Astrocyte (in vitro differentiated cells and primary cell): Measurements from ENCODE around the gene GALNT2. TPM values are rescaled to one million over a fixed set of nuclear protein-coding genes. Genes with fewer than 3 reads are reported as not detected.
A peak's percentile ranks its signal among the peaks of the same experiment; 100 is the strongest.

Source experiments
- DNase-seq: peaks from one replicate; pipeline ENCODE4 v3.0.0-alpha.2; 2010; ENCODE audit warnings: low read depth
- FAIRE-seq: peaks from 2 replicates; lab custom pipeline; 2011; peaks lifted over from hg19 to GRCh38; lab: Jason Lieb, UNC
- H2AFZ ChIP-seq: 2 replicates; pipeline ENCODE4 v1.6.0; 2012; ENCODE audit warnings: low read depth, low read length, inconsistent platforms
- H3K27ac ChIP-seq: 2 replicates; pipeline ENCODE4 v1.5.1; 2011; ENCODE audit warnings: low read depth, low read length, inconsistent platforms
- H3K27me3 ChIP-seq: 2 replicates; pipeline ENCODE4 v1.6.0; 2011; ENCODE audit warnings: low read length, inconsistent platforms; ENCODE audit not compliant: insufficient read depth
- H3K36me3 ChIP-seq: 2 replicates; pipeline ENCODE4 v1.5.1; 2011; ENCODE audit warnings: low read length, inconsistent platforms; ENCODE audit not compliant: insufficient read depth
- H3K4me1 ChIP-seq: 2 replicates; pipeline ENCODE4 v1.5.1; 2011; ENCODE audit warnings: low read length, inconsistent platforms; ENCODE audit not compliant: insufficient read depth
- H3K4me2 ChIP-seq: 2 replicates; pipeline ENCODE4 v1.6.0; 2012; ENCODE audit warnings: low read length, inconsistent platforms
- H3K4me3 ChIP-seq: 2 replicates; pipeline ENCODE4 v1.5.1; 2011; ENCODE audit warnings: low read depth, mild to moderate bottlenecking, low read length, inconsistent platforms; ENCODE audit not compliant: insufficient read depth
- H3K79me2 ChIP-seq: 2 replicates; pipeline ENCODE4 v1.6.0; 2012; ENCODE audit warnings: mild to moderate bottlenecking, low read length, inconsistent platforms; ENCODE audit not compliant: insufficient read depth
- H3K9ac ChIP-seq: 2 replicates; pipeline ENCODE4 v1.6.0; 2012; ENCODE audit warnings: mild to moderate bottlenecking, low read length, inconsistent platforms
- H3K9me3 ChIP-seq: 2 replicates; pipeline ENCODE4 v1.5.1; 2012; ENCODE audit warnings: low read depth, mild to moderate bottlenecking, low read length, inconsistent platforms; ENCODE audit not compliant: insufficient read depth
- H4K20me1 ChIP-seq: 2 replicates; pipeline ENCODE4 v1.6.0; 2012; ENCODE audit warnings: low read length, inconsistent platforms; ENCODE audit not compliant: insufficient read depth
- H3K27ac Mint-ChIP-seq: one replicate; pipeline ENCODE4 v1.8.0; 2021; ENCODE audit warnings: mild to moderate bottlenecking, mixed read lengths; ENCODE audit not compliant: unreplicated experiment
- H3K27me3 Mint-ChIP-seq: one replicate; pipeline ENCODE4 v1.8.0; 2021; ENCODE audit warnings: low read depth, mixed read lengths; ENCODE audit not compliant: unreplicated experiment
- H3K36me3 Mint-ChIP-seq: one replicate; pipeline ENCODE4 v1.8.0; 2021; ENCODE audit warnings: low read depth, mixed read lengths; ENCODE audit not compliant: unreplicated experiment
- H3K4me1 Mint-ChIP-seq: one replicate; pipeline ENCODE4 v1.8.0; 2021; ENCODE audit warnings: low read depth, mixed read lengths; ENCODE audit not compliant: unreplicated experiment
- H3K4me3 Mint-ChIP-seq: one replicate; pipeline ENCODE4 v1.8.0; 2021; ENCODE audit warnings: mild to moderate bottlenecking, moderate library complexity, mixed read lengths; ENCODE audit not compliant: unreplicated experiment
- H3K9me3 Mint-ChIP-seq: one replicate; pipeline ENCODE4 v1.8.0; 2021; ENCODE audit warnings: mild to moderate bottlenecking, mixed read lengths; ENCODE audit not compliant: unreplicated experiment
- EZH2 ChIP-seq: IDR thresholded peaks from 2 replicates; pipeline ENCODE4 v1.6.1; 2012; ENCODE audit warnings: mild to moderate bottlenecking, low read length, inconsistent platforms; ENCODE audit not compliant: insufficient read depth
- total RNA-seq: library from RNA; stranded (reverse); gene quantifications from 2 replicates; pipeline ENCODE4 v1.2.1, GENCODE V29; 2021
- TF ChIP-seq, protein P1 (sequence below): IDR thresholded peaks from 2 replicates; pipeline ENCODE4 v1.5.1; 2011; ENCODE audit warnings: low read depth, mild to moderate bottlenecking, inconsistent platforms, low read length, moderate library complexity; ENCODE audit not compliant: insufficient read depth

The GALNT2 gene
- total RNA-seq, 1 donor from 2014 or later = 507 TPM

DNA sequence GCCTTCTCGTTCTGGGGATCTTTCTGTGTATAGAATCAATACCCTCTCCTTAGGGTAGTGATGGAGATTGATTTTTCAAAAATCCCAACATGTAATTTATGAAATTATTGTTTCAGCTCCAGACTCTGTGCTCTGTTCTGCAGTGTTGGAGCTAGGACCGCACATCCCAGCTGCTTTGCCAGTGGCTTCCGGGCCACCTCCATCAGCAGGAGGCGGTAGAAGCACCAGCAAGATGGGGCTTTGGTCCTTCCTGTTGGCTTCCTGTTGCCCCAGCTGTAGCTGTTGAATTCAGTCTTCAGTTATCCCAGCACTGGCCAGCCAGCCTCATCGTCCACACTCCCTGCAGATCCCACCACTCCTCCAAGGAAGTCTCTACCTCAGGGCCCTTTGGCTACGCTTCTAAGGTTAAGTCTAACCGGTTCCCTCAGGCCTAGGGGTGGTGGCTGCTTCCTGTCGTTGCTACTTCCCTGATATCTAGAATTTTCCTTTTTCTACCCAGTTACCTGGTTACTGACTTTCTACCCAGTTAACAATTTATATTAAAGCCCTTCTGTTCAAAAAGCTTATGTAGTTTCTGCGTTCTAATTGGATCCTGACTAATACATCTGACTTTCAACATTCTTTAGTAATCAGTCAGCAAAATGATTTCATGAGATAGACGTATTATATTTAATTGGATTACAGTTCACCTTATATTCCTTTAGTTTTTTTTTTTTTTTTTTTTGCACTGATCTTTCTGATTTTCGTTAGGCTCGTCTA is 24.6 kb downstream of the GALNT2 start:
- DNase-seq (peak; percentile 64), FAIRE-seq (no peak)
- peak overlapping the region; percentile 59 for H3K9ac ChIP-seq
- H3K4me1 ChIP-seq = peaks cover 44% of the 10 kb centered on the region
- peak overlapping the region; percentile 55 for H3K27ac Mint-ChIP-seq
- peaks cover 2% of the 10 kb centered on the region for H3K36me3 ChIP-seq
- H3K9me3 ChIP-seq = no peaks in the 10 kb centered on the region
- no peaks in the 10 kb centered on the region for H3K27me3 Mint-ChIP-seq
- H3K27me3 ChIP-seq = no peaks in the 10 kb centered on the region
- H3K36me3 Mint-ChIP-seq = peaks cover 26% of the 10 kb centered on the region
- peak overlapping the region; percentile 60 for H3K4me2 ChIP-seq
- H3K79me2 ChIP-seq = peaks cover 83% of the 10 kb centered on the region
- no peaks in the 10 kb centered on the region for H3K9me3 Mint-ChIP-seq
- peaks cover 25% of the 10 kb centered on the region for H4K20me1 ChIP-seq
- no peak overlapping the region for H3K4me3 Mint-ChIP-seq
- H2AFZ ChIP-seq = no peak overlapping the region
- H3K4me3 ChIP-seq = no peak overlapping the region
- H3K4me1 Mint-ChIP-seq = peaks cover 64% of the 10 kb centered on the region
- peak overlapping the region; percentile 79 for H3K27ac ChIP-seq
- TF ChIP-seq, protein P1, sequence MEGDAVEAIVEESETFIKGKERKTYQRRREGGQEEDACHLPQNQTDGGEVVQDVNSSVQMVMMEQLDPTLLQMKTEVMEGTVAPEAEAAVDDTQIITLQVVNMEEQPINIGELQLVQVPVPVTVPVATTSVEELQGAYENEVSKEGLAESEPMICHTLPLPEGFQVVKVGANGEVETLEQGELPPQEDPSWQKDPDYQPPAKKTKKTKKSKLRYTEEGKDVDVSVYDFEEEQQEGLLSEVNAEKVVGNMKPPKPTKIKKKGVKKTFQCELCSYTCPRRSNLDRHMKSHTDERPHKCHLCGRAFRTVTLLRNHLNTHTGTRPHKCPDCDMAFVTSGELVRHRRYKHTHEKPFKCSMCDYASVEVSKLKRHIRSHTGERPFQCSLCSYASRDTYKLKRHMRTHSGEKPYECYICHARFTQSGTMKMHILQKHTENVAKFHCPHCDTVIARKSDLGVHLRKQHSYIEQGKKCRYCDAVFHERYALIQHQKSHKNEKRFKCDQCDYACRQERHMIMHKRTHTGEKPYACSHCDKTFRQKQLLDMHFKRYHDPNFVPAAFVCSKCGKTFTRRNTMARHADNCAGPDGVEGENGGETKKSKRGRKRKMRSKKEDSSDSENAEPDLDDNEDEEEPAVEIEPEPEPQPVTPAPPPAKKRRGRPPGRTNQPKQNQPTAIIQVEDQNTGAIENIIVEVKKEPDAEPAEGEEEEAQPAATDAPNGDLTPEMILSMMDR = no peak
- TF ChIP-seq EZH2 = no peak

GRCh38 chr1:230094746-230095145 is 27.7 kb downstream of the GALNT2 start:
- peaks cover 39% of the 10 kb centered on the region for H3K36me3 Mint-ChIP-seq
- Histone ChIP-seq H3K4me3 (no peak overlapping the region), H3K4me2 (no peak overlapping the region), H3K27me3 (no peaks in the 10 kb centered on the region), H2AFZ (no peak overlapping the region), H4K20me1 (peaks cover 43% of the 10 kb centered on the region), H3K4me1 (peaks cover 26% of the 10 kb centered on the region), H3K27ac (no peak overlapping the region), H3K79me2 (peaks cover 83% of the 10 kb centered on the region), H3K9ac (no peak overlapping the region), H3K9me3 (no peaks in the 10 kb centered on the region), H3K36me3 (peaks cover 2% of the 10 kb centered on the region)
- no peaks in the 10 kb centered on the region for H3K27me3 Mint-ChIP-seq
- no peak for DNase-seq
- H3K4me3 Mint-ChIP-seq = no peak overlapping the region
- H3K9me3 Mint-ChIP-seq = no peaks in the 10 kb centered on the region
- no peak for FAIRE-seq
- TF ChIP-seq EZH2 = no peak
- TF ChIP-seq, protein P1 = no peak
- peaks cover 51% of the 10 kb centered on the region for H3K4me1 Mint-ChIP-seq
- peak overlapping the region; percentile 77 for H3K27ac Mint-ChIP-seq

GRCh38 chr1:230095938-230096337 is 28.9 kb downstream of the GALNT2 start:
- peaks cover 43% of the 10 kb centered on the region for H4K20me1 ChIP-seq
- no peaks in the 10 kb centered on the region for H3K27me3 ChIP-seq
- TF ChIP-seq EZH2 = no peak
- peaks cover 2% of the 10 kb centered on the region for H3K36me3 ChIP-seq
- H3K27ac Mint-ChIP-seq = no peak overlapping the region
- no peaks in the 10 kb centered on the region for H3K27me3 Mint-ChIP-seq
- H3K27ac ChIP-seq = no peak overlapping the region
- H2AFZ ChIP-seq = no peak overlapping the region
- H3K4me3 Mint-ChIP-seq = no peak overlapping the region
- no peaks in the 10 kb centered on the region for H3K9me3 Mint-ChIP-seq
- peaks cover 39% of the 10 kb centered on the region for H3K4me1 Mint-ChIP-seq
- DNase-seq (no peak), FAIRE-seq (no peak)
- peaks cover 32% of the 10 kb centered on the region for H3K36me3 Mint-ChIP-seq
- H3K79me2 ChIP-seq = peaks cover 91% of the 10 kb centered on the region
- no peaks in the 10 kb centered on the region for H3K9me3 ChIP-seq
- no peak overlapping the region for H3K9ac ChIP-seq
- H3K4me1 ChIP-seq = peaks cover 14% of the 10 kb centered on the region
- H3K4me2 ChIP-seq = no peak overlapping the region
- no peak overlapping the region for H3K4me3 ChIP-seq
